Calu3 (cell line): Measurements from ENCODE around the gene GRIN1. TPM values are rescaled to one million over a fixed set of nuclear protein-coding genes. Genes with fewer than 3 reads are reported as not detected.

ENCODE experiments used
- BruUV-seq: library from RNA; stranded (reverse); fragments of 400-500 nt; replicated peaks from 2 replicates; lab custom pipeline; 2021; lab: Mats Ljungman, UMichigan
- CTCF ChIA-PET: fragments of 300-600 bp; sonication (Branson Sonifier 250); formaldehyde crosslinking; loops from one replicate; lab custom pipeline; 2022; ENCODE audit warnings: antibody characterized with exemption; lab: Charles Lee
- DNase-seq: peaks from one replicate; pipeline ENCODE4 v3.0.0; 2022
- H3K27ac Mint-ChIP-seq: one replicate; pipeline ENCODE4 v1.8.0; 2022; ENCODE audit warnings: mixed read lengths; ENCODE audit not compliant: unreplicated experiment
- H3K27me3 Mint-ChIP-seq: one replicate; pipeline ENCODE4 v1.8.0; 2022; ENCODE audit warnings: mixed read lengths; ENCODE audit not compliant: unreplicated experiment
- H3K36me3 Mint-ChIP-seq: one replicate; pipeline ENCODE4 v1.8.0; 2022; ENCODE audit warnings: mild to moderate bottlenecking, moderate library complexity, mixed read lengths; ENCODE audit not compliant: insufficient read depth, unreplicated experiment
- H3K4me1 Mint-ChIP-seq: one replicate; pipeline ENCODE4 v1.8.0; 2022; ENCODE audit warnings: mild to moderate bottlenecking, low read depth, mixed read lengths; ENCODE audit not compliant: unreplicated experiment
- H3K4me3 Mint-ChIP-seq: one replicate; pipeline ENCODE4 v1.8.0; 2022; ENCODE audit warnings: mild to moderate bottlenecking, low read depth, moderate library complexity, mixed read lengths; ENCODE audit not compliant: unreplicated experiment
- H3K9me3 Mint-ChIP-seq: one replicate; pipeline ENCODE4 v1.8.0; 2022; ENCODE audit warnings: low read depth, mixed read lengths; ENCODE audit not compliant: unreplicated experiment
- intact Hi-C: fragments of 100-400 bp; cut with micrococcal nuclease; formaldehyde crosslinking; loops from one replicate; pipeline ENCODE4 v1.10.0; 2022; ENCODE audit not compliant: unreplicated experiment
- total RNA-seq: library from RNA; stranded (reverse); gene quantifications from 2 replicates; pipeline ENCODE4 v1.2.3, GENCODE V29; 2022
- TF ChIP-seq, protein P1 (sequence below): fragments of 200-600 bp; IDR thresholded peaks from one replicate; pipeline ENCODE4 v1.8.0; 2022; ENCODE audit warnings: antibody characterized with exemption; ENCODE audit not compliant: unreplicated experiment

GRIN1 gene
- total RNA-seq, 1 experiment from 2014 or later: 0.54 TPM

DNA sequence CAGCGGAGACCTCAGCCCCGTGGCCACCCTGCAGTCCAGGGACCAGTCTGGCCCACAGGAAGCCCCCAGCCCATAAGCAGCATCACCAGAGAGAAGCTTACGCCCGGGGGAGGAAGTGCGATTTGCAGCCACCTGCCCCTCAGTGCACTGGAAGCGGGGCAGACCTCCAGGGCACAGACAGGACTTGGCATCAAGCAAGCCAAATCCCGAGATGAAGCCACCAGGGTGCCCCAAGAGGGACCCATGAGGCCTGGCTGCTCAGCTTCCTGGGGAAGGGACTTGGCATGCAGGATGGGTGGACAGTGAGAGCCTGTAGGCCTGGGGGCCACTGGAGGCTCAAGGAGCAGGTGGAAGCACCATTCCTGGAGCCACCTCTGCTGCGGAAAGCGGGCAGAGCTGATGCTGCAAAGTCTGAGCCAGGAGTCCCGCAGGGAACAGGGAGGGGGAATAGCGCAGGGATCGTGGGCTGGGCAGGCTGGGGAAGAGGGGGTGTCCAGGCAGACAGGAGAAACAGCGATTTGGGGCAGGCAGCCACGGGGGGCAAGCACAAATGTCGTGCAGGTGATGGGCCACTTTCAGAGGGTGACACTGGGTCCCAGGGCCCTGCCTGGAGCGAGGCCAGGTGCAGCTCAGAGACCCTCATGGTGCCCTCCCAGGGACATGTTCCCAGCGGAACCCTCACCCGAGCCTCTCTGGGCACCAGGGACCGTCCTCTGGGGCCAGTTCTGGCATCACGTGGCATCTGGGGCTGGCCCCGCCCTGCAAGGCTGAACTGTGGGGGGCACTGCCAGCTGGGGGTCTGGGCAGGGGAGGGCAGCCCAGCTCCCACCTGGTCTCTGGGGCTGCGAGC, 27.7 kb downstream of the GRIN1 start:
- intact Hi-C loops: no loop called here
- TF ChIP-seq, protein P1, sequence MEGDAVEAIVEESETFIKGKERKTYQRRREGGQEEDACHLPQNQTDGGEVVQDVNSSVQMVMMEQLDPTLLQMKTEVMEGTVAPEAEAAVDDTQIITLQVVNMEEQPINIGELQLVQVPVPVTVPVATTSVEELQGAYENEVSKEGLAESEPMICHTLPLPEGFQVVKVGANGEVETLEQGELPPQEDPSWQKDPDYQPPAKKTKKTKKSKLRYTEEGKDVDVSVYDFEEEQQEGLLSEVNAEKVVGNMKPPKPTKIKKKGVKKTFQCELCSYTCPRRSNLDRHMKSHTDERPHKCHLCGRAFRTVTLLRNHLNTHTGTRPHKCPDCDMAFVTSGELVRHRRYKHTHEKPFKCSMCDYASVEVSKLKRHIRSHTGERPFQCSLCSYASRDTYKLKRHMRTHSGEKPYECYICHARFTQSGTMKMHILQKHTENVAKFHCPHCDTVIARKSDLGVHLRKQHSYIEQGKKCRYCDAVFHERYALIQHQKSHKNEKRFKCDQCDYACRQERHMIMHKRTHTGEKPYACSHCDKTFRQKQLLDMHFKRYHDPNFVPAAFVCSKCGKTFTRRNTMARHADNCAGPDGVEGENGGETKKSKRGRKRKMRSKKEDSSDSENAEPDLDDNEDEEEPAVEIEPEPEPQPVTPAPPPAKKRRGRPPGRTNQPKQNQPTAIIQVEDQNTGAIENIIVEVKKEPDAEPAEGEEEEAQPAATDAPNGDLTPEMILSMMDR: no peak
- peaks cover 46% of the 10 kb centered on the region for H3K27me3 Mint-ChIP-seq
- CTCF ChIA-PET: interaction anchor here (0.5 to 0.6 kb wide), 3 partner anchors 24 to 390 kb away, joined by 4 to 5 read pairs (median 4); no protein-coding TSS in a partner anchor
- no peaks in the 10 kb centered on the region for H3K9me3 Mint-ChIP-seq
- no TSS peak for BruUV-seq
- peaks cover 15% of the 10 kb centered on the region for H3K36me3 Mint-ChIP-seq
- no peak overlapping the region for H3K27ac Mint-ChIP-seq
- no peak overlapping the region for H3K4me3 Mint-ChIP-seq
- no peak for DNase-seq
- H3K4me1 Mint-ChIP-seq: no peaks in the 10 kb centered on the region

- Mint-ChIP-seq H3K27ac (no peak overlapping the region), H3K9me3 (no peaks in the 10 kb centered on the region), H3K27me3 (peaks cover 45% of the 10 kb centered on the region), H3K4me3 (no peak overlapping the region), H3K36me3 (peaks cover 16% of the 10 kb centered on the region), H3K4me1 (no peaks in the 10 kb centered on the region)
- no TSS peak for BruUV-seq
- TF ChIP-seq, protein P1: no peak
- no peak for DNase-seq
- intact Hi-C loops: no loop called here
- CTCF ChIA-PET: interaction anchor here (0.6 kb wide), 1 partner anchor 390 kb away, joined by 4 read pairs; no protein-coding TSS in a partner anchor
These were observed 28.4 kb downstream of the GRIN1 start for GRCh38 chr9:137167277-137167746.

DNA sequence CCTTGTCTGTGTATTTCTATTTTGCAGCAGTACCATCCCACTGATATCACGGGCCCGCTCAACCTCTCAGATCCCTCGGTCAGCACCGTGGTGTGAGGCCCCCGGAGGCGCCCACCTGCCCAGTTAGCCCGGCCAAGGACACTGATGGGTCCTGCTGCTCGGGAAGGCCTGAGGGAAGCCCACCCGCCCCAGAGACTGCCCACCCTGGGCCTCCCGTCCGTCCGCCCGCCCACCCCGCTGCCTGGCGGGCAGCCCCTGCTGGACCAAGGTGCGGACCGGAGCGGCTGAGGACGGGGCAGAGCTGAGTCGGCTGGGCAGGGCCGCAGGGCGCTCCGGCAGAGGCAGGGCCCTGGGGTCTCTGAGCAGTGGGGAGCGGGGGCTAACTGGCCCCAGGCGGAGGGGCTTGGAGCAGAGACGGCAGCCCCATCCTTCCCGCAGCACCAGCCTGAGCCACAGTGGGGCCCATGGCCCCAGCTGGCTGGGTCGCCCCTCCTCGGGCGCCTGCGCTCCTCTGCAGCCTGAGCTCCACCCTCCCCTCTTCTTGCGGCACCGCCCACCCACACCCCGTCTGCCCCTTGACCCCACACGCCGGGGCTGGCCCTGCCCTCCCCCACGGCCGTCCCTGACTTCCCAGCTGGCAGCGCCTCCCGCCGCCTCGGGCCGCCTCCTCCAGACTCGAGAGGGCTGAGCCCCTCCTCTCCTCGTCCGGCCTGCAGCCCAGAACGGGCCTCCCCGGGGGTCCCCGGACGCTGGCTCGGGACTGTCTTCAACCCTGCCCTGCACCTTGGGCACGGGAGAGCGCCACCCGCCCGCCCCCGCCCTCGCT, 29.0 kb downstream of the GRIN1 start:
- Mint-ChIP-seq H3K4me1 (no peaks in the 10 kb centered on the region), H3K9me3 (no peaks in the 10 kb centered on the region), H3K36me3 (peaks cover 16% of the 10 kb centered on the region), H3K27me3 (peaks cover 43% of the 10 kb centered on the region), H3K4me3 (peak overlapping the region; percentile 63), H3K27ac (no peak overlapping the region)
- CTCF ChIA-PET: interaction anchor here (0.5 kb wide), 1 partner anchor 424 kb away, joined by 4 read pairs; no protein-coding TSS in a partner anchor
- TF ChIP-seq, protein P1: no peak
- DNase-seq: no peak
- intact Hi-C loops: no loop called here
- BruUV-seq: no TSS peak

- H3K27me3 Mint-ChIP-seq: peaks cover 43% of the 10 kb centered on the region
- TF ChIP-seq, protein P1: no peak
- H3K9me3 Mint-ChIP-seq: no peaks in the 10 kb centered on the region
- no TSS peak for BruUV-seq
- H3K4me1 Mint-ChIP-seq: no peaks in the 10 kb centered on the region
- peaks cover 16% of the 10 kb centered on the region for H3K36me3 Mint-ChIP-seq
- CTCF ChIA-PET: no interaction called here
- no peak overlapping the region for H3K27ac Mint-ChIP-seq
- DNase-seq: no peak
- intact Hi-C loops: no loop called here
- peak overlapping the region; percentile 63 for H3K4me3 Mint-ChIP-seq
These were observed 29.6 kb downstream of the GRIN1 start for GRCh38 chr9:137168573-137168903.
